ENCODE measurements around the gene MEIOC. TPM values are rescaled to one million over a fixed set of nuclear protein-coding genes. Genes with fewer than 3 reads are reported as not detected.

MEIOC gene
- total and polyA plus RNA-seq, 2 of the 8 experiments (the other 6 are each of a cell fraction or from before 2014, with no cell fraction given) = 4.2 to 4.8 TPM

- Histone ChIP-seq H2BK15ac (ENCODE audit: low read length) (0 out of 2 replicates have a peak overlapping the region, but pooled peaks have one; percentile 65), H3K4me2 (ENCODE audit: insufficient read depth in 1 of 2, low read depth in 2 of 2, low read length in 2 of 2) (no peak overlapping the region), H3K4me3 (ENCODE audit: extremely low read depth in 1 of 4, insufficient read depth in 2 of 4, low read depth in 3 of 4, low read length in 4 of 4) (no peak overlapping the region), H4K8ac (ENCODE audit: extremely low read depth, insufficient read depth, low read length) (no peak overlapping the region), H2BK120ac (replicated peaks; ENCODE audit: low read depth, low read length) (no peak overlapping the region), H3K27me3 (replicated peaks in 1 of 4; ENCODE audit: control insufficient read depth in 3 of 4, extremely low read depth in 1 of 4, insufficient read depth in 3 of 4, low read length in 3 of 4) (no peaks in the 10 kb centered on the region), H3K14ac (ENCODE audit: insufficient read length) (no peak overlapping the region), H3K9ac (replicated peaks in 1 of 4; ENCODE audit: extremely low read depth in 1 of 4, low read depth in 3 of 4, low read length in 3 of 4) (no peak overlapping the region), H3K4ac (replicated peaks; ENCODE audit: insufficient read length, low read depth, low read length) (no peak overlapping the region), H3K27ac (ENCODE audit: low read depth, low read length) (no peak overlapping the region), H2AFZ (ENCODE audit: low read length) (no peak overlapping the region), H3K18ac (ENCODE audit: extremely low read depth, low read length) (no peak overlapping the region), H4K5ac (ENCODE audit: insufficient read length, low read depth, low read length) (no peak overlapping the region), H3K23ac (ENCODE audit: insufficient read length) (no peak overlapping the region), H2BK20ac (ENCODE audit: low read length) (no peak overlapping the region), H3K56ac (replicated peaks; ENCODE audit: insufficient read length, low read depth, low read length) (no peak overlapping the region), H2BK12ac (ENCODE audit: low read depth, low read length) (peak overlapping the region; percentile 50; the same call in 1 of the 2 replicates), H4K91ac (replicated peaks; ENCODE audit: insufficient read length, low read length) (no peak overlapping the region), H3K4me1 (replicated peaks in 1 of 4; ENCODE audit: control insufficient read depth in 3 of 4, insufficient read depth in 4 of 4, low read length in 3 of 4) (peaks cover 4 to 16% (median 12%) of the 10 kb centered on the region in 4 experiments), H3K36me3 (ENCODE audit: control insufficient read depth in 2 of 4, insufficient read depth in 4 of 4, low read length in 3 of 4) (no peaks in the 10 kb centered on the region), H2BK5ac (ENCODE audit: low read depth, low read length) (no peak overlapping the region), H3K79me2 (ENCODE audit: control insufficient read depth in 1 of 2, insufficient read depth in 2 of 2, low read length in 2 of 2) (no peaks in the 10 kb centered on the region), H3K23me2 (ENCODE audit: low read depth, low read length) (no peaks in the 10 kb centered on the region), H3K79me1 (ENCODE audit: low read depth, low read length) (no peaks in the 10 kb centered on the region), H2AK5ac (ENCODE audit: low read depth, low read length) (no peak overlapping the region), H4K20me1 (replicated peaks in 1 of 2; ENCODE audit: control insufficient read depth in 1 of 2, insufficient read depth in 2 of 2, low read length in 2 of 2) (no peaks in the 10 kb centered on the region), H3K9me3 (ENCODE audit: insufficient read depth in 2 of 2, low read depth in 1 of 2, low read length in 1 of 2) (no peaks in the 10 kb centered on the region)
- no peak for FAIRE-seq
- POLR2A ChIA-PET (ENCODE audit: partially characterized antibody) = interaction anchor here (1.5 to 1.6 kb wide), 2 partner anchors 14 to 69 kb away, joined by 3 to 5 read pairs; no protein-coding TSS in a partner anchor
- WGBS, 2 experiments (ENCODE audit: extremely low coverage in 1 of 2, insufficient coverage in 1 of 2, insufficient read length in 1 of 2, insufficient replicate concordance in 2 of 2, low coverage in 1 of 2, low lambda C conversion rate in 2 of 2, missing lambda C conversion rate in 1 of 2) = 77% methylated on average over 9 of the region's 11 CpGs; no CpG with 5 or more reads in 1 of the 2 experiments
- no peak for DNase-seq (ENCODE audit: low read depth in 1 of 2, low spot score in 2 of 2)
- CTCF ChIA-PET (ENCODE audit: partially characterized antibody) = interaction anchor here (1.9 kb wide), 1 partner anchor 73 kb away, joined by 13 read pairs; no protein-coding TSS in a partner anchor
- TF ChIP-seq RBBP5 (IDR thresholded peaks at IDR 0.05; ENCODE audit: borderline replicate concordance, low read depth, low read length) (no peak), EGR1 (IDR thresholded peaks at IDR 0.05; ENCODE audit: borderline replicate concordance, low read depth, low read length) (no peak), BRCA1 (IDR thresholded peaks at IDR 0.05; ENCODE audit: low read depth, low read length) (no peak)
Observed at GRCh38 chr17:44606658-44607057, 49.6 kb upstream of the MEIOC start.

Measured in H1 (cell line).